NT2/D1 (cell line): ENCODE data around the gene ERN1.

Experiments used
- SUZ12 ChIP-seq: IDR thresholded peaks from 2 replicates; pipeline ENCODE4 v1.6.1; 2011; ENCODE audit not compliant: insufficient read length, insufficient read depth; ENCODE audit errors: extremely low read depth
- YY1 ChIP-seq: IDR thresholded peaks from 2 replicates; pipeline ENCODE4 v1.6.1; 2011; ENCODE audit not compliant: insufficient read length, insufficient read depth
- ZNF274 ChIP-seq: IDR thresholded peaks from 2 replicates; pipeline ENCODE4 v1.6.1; 2011; ENCODE audit warnings: mild to moderate bottlenecking, low read depth, low read length

GRCh38 chr17:64161380-64162176 is 31.6 kb upstream of the ERN1 start:
- TF ChIP-seq SUZ12 (no peak), YY1 (no peak), ZNF274 (no peak)
